Heart right ventricle (tissue), 16 donors: ENCODE results near the gene FCGR3B. TPM values are rescaled to one million over a fixed set of nuclear protein-coding genes. Genes with fewer than 3 reads are reported as not detected.
A peak's percentile ranks its signal among the peaks of the same experiment; 100 is the strongest.
"Not testable (repeated sequence)": the region's sequence is repeated elsewhere in the genome, so short reads cannot be mapped to it uniquely, and the experiment has no call there.

Experiments
- ATAC-seq, 8 donors: fragments of 200-7000 bp; cut with Tn5 transposase; one replicate each; pipeline ENCODE4 v1.9.1; 2020; ENCODE audit warnings: mild to moderate bottlenecking in 8 of 8, moderate library complexity in 8 of 8, moderate number of reproducible peaks in 1 of 8
- DNase-seq, 2 donors: peaks; one replicate each; pipeline ENCODE4 v3.0.0-alpha.2; 2020
- H3K27ac ChIP-seq, 10 donors: fragments of 200-600 bp; sonication (generic) in 2 of 10; one replicate each; pipeline versions ENCODE4 v1.5.0 to v1.8.0; 2020 to 2022; ENCODE audit warnings: mild to moderate bottlenecking in 3 of 10
- H3K27me3 ChIP-seq, 7 donors: fragments of 200-600 bp; one replicate each; pipeline ENCODE4 v1.8.0; 2021 to 2022; ENCODE audit warnings: mild to moderate bottlenecking in 2 of 7
- H3K36me3 ChIP-seq, 9 donors: fragments of 200-600 bp; sonication (generic) in 1 of 9; one replicate each; pipeline versions ENCODE4 v1.5.0 to v1.8.0; 2020 to 2022; ENCODE audit warnings: mild to moderate bottlenecking in 2 of 9
- H3K4me1 ChIP-seq, 9 donors: fragments of 200-600 bp; sonication (generic) in 1 of 9; one replicate each; pipeline versions ENCODE4 v1.5.0 to v1.8.0; 2020 to 2022; ENCODE audit warnings: mild to moderate bottlenecking in 4 of 9
- H3K4me3 ChIP-seq, 10 donors: fragments of 200-600 bp; sonication (generic) in 2 of 10; one replicate each; pipeline versions ENCODE4 v1.5.0 to v1.8.0; 2020 to 2022; ENCODE audit warnings: mild to moderate bottlenecking in 7 of 10, moderate library complexity in 2 of 10
- H3K9me3 ChIP-seq, 11 donors: fragments of 200-600 bp in 10 of 11; sonication (generic) in 2 of 11; one replicate each; pipeline versions ENCODE4 v1.5.0 to v1.8.0; 2013 to 2022; ENCODE audit warnings: mild to moderate bottlenecking in 2 of 11, control low read depth in 1 of 11, moderate library complexity in 1 of 11
- WGBS, 2 donors: extraction: QIAGEN DNeasy Blood & Tissue Kit; methylation state at CpG; one replicate each; pipeline ENCODE4 v1.1.7; 2013; ENCODE audit warnings: inconsistent platforms in 1 of 2; 5-methylcytosine and 5-hydroxymethylcytosine counted together
- intact Hi-C, 10 donors: fragments of 100-400 bp; cut with DNase I; formaldehyde crosslinking; loops; one replicate each; pipeline versions ENCODE4 v1.11.1 to v1.14.2; 2022
- polyA plus RNA-seq, 2 donors: library from polyadenylated mRNA; stranded (reverse); fragments of 200-250 nt; gene quantifications; one replicate each; pipeline ENCODE4 v1.2.3, GENCODE V29; 2013
- total RNA-seq, 10 donors: library from RNA; stranded (reverse); fragmentation: NEBNext Ultra II Directional in 3 of 10; extraction: Animal tissue kit (Norgen Biotek cat#: 25700) in 3 of 10; gene quantifications; one replicate each; pipeline versions ENCODE4 v1.2.1 to v1.2.4, GENCODE V29; 2021 to 2023
- TF ChIP-seq, protein P1 (sequence below), 9 donors: fragments of 200-600 bp; sonication (generic) in 2 of 9; IDR thresholded peaks; one replicate each; pipeline versions ENCODE4 v1.5.0 to v1.8.0; 2021 to 2022; ENCODE audit warnings: antibody characterized with exemption in 9 of 9, mild to moderate bottlenecking in 5 of 9, moderate library complexity in 1 of 9
- donor health status: Arrhythmogenic right ventricular cardiomyopathy.
- donor health status: ischemic (EF 13 %, LVEDD 7.1; RV severe dilation, severe dysfunction).
- donor health status: healthy with polysubstance abuse.
- donor health status: DM: no; HTN: yes; CAD: no.
- donor health status: DM: no; HTN: no; CAD: no.
- donor health status: ischemic (EF 25% LVEDD 6.9; RV normal size, moderate dysfunction).
- donor health status: ischemic (EF 25% LVEDD 5.7; RV mildly dilated, moderate dysfunction).
- donor health status: healthy.
- donor health status: DM: yes; HTN: yes; CAD: no.
- donor health status: Ischemic cardiomyopathy.
- donor health status: ischemic (EF 35%, LVEDD 5.7; RV mildly dilated, moderate dysfunction).
- donor health status: nonischemic (EF 11% LVEDD 7.7; RV severe dilation, severe dysfunction).
- donor health status: DM: yes; HTN: yes; CAD: no.
- donor health status: PGD.
- donor health status: ischemic (EF 29% LVEDD 5.4; RV normal size, mild dysfunction).
- donor health status: nonischemic (EF 23%, LVEDD 6.1; RV moderate dilation, normal function).

Gene FCGR3B
- total and polyA plus RNA-seq, 12 donors: 0.22 to 8.7 (median 1.8) TPM

DNA sequence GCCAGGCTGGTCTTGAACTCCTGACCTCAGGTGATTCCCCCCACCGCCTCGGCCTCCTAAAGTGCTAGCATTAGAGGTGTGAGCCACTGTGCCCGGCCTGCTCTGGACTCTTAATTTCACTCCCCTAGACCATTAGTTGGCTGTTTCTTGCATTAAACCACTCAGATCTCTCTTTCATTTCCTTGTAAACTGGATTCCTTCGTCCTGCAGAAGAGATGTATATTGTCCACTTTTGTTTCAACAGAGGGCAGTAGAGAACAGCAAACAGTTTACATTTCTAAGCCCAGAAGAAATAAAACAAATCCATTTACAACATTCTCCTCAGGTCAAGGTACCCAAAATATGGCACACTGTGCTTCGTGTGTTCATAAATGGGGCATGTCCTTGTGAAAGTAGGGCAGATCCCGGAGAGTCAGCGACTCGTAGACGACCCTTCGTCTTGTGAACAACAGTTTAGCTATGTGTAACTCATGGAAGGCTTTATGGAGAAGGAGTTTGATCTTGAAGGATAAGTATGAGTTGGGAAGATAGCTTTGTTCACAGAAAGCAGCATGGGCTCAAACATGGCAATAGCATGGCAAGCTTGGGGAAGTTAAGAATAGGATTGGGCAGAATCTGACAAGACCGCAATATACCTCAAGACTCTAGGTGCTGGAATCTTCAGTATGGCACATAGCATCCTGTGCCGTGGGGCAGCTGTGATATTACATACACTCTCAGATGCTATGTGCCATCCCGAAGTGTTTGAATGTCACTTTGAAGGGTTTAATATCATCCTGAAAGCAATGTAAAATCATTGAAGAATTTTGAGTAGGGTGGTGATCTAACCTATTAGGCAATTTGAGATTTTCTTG lies 16.8 kb upstream of the FCGR3B start:
- not testable (repeated sequence) for H3K27ac ChIP-seq, H3K4me3 ChIP-seq, H3K9me3 ChIP-seq, H3K36me3 ChIP-seq, DNase-seq
- 49 to 58% methylated on average over 11 of the region's 13 CpGs for WGBS, 2 donors
- peak in 4 of 8 donors; percentile 49 to 59 (median 56) for ATAC-seq
- TF ChIP-seq, protein P1, sequence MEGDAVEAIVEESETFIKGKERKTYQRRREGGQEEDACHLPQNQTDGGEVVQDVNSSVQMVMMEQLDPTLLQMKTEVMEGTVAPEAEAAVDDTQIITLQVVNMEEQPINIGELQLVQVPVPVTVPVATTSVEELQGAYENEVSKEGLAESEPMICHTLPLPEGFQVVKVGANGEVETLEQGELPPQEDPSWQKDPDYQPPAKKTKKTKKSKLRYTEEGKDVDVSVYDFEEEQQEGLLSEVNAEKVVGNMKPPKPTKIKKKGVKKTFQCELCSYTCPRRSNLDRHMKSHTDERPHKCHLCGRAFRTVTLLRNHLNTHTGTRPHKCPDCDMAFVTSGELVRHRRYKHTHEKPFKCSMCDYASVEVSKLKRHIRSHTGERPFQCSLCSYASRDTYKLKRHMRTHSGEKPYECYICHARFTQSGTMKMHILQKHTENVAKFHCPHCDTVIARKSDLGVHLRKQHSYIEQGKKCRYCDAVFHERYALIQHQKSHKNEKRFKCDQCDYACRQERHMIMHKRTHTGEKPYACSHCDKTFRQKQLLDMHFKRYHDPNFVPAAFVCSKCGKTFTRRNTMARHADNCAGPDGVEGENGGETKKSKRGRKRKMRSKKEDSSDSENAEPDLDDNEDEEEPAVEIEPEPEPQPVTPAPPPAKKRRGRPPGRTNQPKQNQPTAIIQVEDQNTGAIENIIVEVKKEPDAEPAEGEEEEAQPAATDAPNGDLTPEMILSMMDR (IDR thresholded peaks at IDR 0.05): peak in 8 of 9 donors; percentile 25 to 63 (median 52)
- H3K27me3 ChIP-seq: peaks cover 0 to 10% (median 5%) of the 10 kb centered on the region in 7 donors
- peaks cover 0 to 16% (median 0%) of the 10 kb centered on the region in 9 donors for H3K4me1 ChIP-seq
- intact Hi-C loops: loop anchor here in 5 of 10 donors (5.0 to 10.0 kb wide), 2 partner anchors 95 to 97 kb away; partner anchors contain the start of gene DUSP12 (in 1 of the 5)

DNA sequence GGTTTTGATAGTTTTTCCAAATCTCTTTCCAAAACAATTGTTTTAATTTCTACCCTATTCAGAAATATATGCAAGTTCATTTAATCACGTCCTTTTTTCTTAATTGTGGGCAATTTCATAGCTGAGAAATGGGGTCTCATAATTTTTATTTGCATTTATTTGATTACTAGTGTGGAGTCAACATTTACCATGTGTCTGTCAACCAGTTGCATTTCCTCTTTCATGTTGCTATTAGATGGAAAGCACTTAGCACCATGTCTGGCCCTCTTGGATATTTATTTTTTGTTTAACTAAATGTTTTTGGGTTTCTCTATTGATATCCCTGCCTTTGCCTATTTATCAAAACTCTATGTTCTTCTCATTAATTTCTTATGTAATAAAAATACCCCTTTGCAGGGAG lies 13.9 kb upstream of the FCGR3B start:
- not testable (repeated sequence) for ATAC-seq, H3K4me3 ChIP-seq, H3K9me3 ChIP-seq, DNase-seq, H3K36me3 ChIP-seq
- peak overlapping the region in 1 of 10 donors; percentile 84 for H3K27ac ChIP-seq
- intact Hi-C loops: loop anchor here in 5 of 10 donors (5.0 to 10.0 kb wide), 2 partner anchors 97 to 100 kb away; partner anchors contain the start of gene DUSP12 (in 1 of the 5)
- H3K27me3 ChIP-seq: peaks cover 0 to 10% (median 3%) of the 10 kb centered on the region in 7 donors
- peaks cover 0 to 16% (median 0%) of the 10 kb centered on the region in 9 donors for H3K4me1 ChIP-seq
- 39 to 56% methylated on average over 1 of the region's 1 CpG for WGBS, 2 donors

DNA sequence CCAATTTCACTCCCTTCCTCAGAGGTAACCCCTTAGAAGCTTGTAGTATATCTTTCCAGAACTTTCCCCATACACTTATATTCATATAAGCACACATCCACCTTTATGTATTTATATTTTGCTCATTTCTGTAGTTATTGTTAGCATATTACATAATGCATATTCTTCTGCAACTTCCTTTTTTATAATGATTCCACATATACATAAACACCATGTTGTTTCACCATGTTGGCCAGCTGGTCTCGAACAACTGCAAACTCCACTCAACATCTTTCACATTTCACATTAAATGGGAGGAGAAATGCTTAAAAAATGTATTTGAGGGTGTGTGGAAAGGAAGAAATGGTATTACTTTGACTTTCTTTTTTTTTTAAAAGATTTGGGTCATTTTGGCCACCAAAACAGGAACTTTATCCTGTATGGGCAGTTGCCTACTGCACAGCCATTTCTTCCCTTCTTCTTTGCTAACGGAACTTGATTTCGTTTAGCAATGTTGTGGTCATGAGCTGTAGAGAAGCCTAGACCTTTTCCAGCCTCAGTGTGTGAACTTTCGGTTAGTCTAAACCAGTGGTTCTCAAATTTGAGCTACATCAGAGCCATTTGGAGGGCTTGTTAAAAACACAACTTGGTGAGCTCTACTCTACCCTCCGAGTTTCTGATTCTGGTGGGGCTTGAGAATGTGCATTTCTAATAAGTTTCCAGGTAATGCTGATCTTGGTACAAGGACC lies 12.7 kb upstream of the FCGR3B start:
- intact Hi-C loops: loop anchor here in 1 of 10 donors (10.0 kb wide), 1 partner anchor 101 kb away; the partner anchor contains the start of gene DUSP12

DNA sequence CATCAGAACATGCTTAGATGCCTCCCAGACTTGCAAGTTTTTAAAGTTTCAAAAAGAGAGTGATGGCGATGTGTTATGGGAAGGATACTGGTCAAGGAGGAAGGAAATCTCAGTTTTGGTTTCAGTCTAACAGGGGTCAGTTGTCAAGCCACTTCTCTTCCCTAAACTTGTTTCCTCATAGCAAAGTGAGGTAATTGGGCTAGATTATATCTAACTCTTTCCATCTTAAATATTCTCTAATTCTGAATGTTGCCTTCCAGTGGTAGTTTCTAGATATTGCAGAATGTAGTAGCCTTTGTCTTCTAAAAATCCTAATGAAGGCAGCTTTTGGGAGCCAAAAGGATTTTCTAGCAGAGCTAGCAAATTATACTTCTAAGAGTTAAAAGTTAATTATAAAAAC lies 11.7 kb upstream of the FCGR3B start:
- intact Hi-C loops: loop anchor here in 1 of 10 donors (10.0 kb wide), 1 partner anchor 102 kb away; the partner anchor contains the start of gene DUSP12
- ATAC-seq: peak; percentile 44 to 83 (median 62)
- H3K27ac ChIP-seq: peak overlapping the region in 1 of 10 donors; percentile 84
- peaks cover 0 to 10% (median 0%) of the 10 kb centered on the region in 7 donors for H3K27me3 ChIP-seq
- not testable (repeated sequence) for DNase-seq, H3K36me3 ChIP-seq, H3K9me3 ChIP-seq, H3K4me3 ChIP-seq
- peaks cover 0 to 16% (median 0%) of the 10 kb centered on the region in 9 donors for H3K4me1 ChIP-seq
- 89% methylated on average over 1 of the region's 1 CpG; no CpG with 5 or more reads in 1 of the 2 donors for WGBS, 2 donors
- TF ChIP-seq, protein P1 (IDR thresholded peaks at IDR 0.05): peak in 3 of 9 donors; percentile 13 to 32 (median 21)

More for the DNA sequence above, 12.7 kb upstream of the FCGR3B start:
- DNase-seq, H3K9me3 ChIP-seq, H3K4me3 ChIP-seq, H3K36me3 ChIP-seq: not testable (repeated sequence)
- 79 to 83% methylated on average over 3 of the region's 5 CpGs for WGBS, 2 donors
- peaks cover 0 to 16% (median 0%) of the 10 kb centered on the region in 9 donors for H3K4me1 ChIP-seq
- ATAC-seq: peak; percentile 59 to 80 (median 68)
- peaks cover 0 to 10% (median 0%) of the 10 kb centered on the region in 7 donors for H3K27me3 ChIP-seq
- H3K27ac ChIP-seq: peak overlapping the region in 1 of 10 donors; percentile 84

DNA sequence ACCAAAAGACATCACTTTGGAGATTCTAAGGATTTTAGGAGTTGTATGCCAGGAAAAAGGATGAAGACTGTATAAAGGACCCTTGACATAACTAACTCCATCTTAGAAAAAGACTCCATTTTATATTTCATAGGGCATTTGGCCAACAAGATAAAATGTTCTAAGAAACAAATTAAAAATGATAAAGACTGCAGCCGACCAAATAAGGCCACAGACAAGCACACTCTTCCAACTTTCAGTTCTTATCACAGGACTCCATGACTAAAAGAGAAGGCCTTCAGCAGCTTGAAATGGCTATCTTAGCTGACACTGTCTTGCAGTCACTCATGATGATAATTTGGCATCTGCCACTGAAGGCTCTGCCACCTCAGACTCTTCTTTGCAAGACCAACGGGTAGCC lies 8.2 kb upstream of the FCGR3B start:
- H3K36me3 ChIP-seq, H3K27ac ChIP-seq, H3K27me3 ChIP-seq, H3K4me3 ChIP-seq, H3K9me3 ChIP-seq, DNase-seq, H3K4me1 ChIP-seq, ATAC-seq, intact Hi-C loops: not testable (repeated sequence)
- WGBS, 2 donors: 60 to 71% methylated on average over 2 of the region's 2 CpGs

DNA sequence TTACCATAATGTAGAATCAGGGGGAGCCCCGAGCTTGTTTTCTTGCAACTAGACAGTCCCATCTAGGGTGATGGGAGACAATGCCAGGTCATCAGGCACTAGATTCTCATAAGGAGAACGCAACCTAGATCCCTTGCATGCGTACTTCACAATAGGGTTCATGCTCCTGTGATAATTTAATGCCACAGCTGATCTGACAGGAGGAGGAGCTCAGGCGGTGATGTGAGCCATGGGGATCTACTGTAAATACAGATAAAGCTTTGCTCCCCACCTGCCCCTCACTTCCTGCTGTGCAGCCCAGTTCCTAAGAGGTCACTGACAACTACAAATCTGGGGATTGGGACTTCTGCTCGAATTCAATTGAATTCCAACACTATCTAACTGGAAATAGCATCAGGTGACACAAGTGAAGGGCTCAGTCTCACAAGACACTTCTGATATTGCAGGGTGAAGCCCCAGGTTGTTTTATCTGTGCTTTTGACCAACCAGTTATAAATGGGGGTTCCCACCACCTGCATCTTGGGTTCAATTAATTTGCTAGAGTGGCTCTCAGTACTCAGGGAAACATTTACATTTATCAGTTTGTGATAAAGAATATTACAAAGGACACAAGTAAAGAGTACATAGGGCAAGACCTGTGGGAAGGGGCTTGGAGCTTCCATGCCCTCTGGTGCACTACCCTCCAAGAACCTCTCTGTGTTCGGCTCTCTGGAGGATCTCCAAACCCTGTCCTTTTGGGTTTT lies 7.4 kb upstream of the FCGR3B start:
- ATAC-seq, intact Hi-C loops: not testable (repeated sequence)
- 57 to 78% methylated on average over 4 to 5 of the region's 6 CpGs for WGBS, 2 donors

DNA sequence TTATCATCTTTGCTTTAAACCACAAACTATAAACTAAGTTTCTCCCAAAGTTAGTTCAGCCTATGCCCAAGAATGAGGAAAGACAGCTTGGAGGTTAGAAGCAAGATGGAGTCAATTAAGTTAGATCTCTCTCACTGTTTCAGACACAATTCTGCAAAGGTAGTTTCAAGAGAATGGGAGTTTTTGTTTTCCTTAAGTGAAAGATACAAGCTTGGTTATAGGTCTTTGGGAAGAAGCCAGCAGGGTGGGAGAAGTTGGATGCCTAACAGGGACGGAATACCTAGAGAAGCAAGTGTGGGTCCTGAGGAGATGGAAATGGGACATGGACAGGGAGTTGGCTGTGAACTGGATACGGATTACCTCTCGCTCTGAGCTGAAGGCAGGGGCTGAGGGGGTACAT lies 6.0 kb upstream of the FCGR3B start:
- DNase-seq, H3K27me3 ChIP-seq, H3K9me3 ChIP-seq, intact Hi-C loops, H3K36me3 ChIP-seq, H3K4me1 ChIP-seq, ATAC-seq, H3K4me3 ChIP-seq: not testable (repeated sequence)
- peak overlapping the region in 1 of 10 donors; percentile 38 for H3K27ac ChIP-seq
- WGBS, 2 donors: 78 to 90% methylated on average over 3 of the region's 3 CpGs

More for the DNA sequence above, 7.4 kb upstream of the FCGR3B start:
- not testable (repeated sequence) for H3K4me3 ChIP-seq, H3K4me1 ChIP-seq, H3K36me3 ChIP-seq, H3K27me3 ChIP-seq, H3K27ac ChIP-seq, DNase-seq, H3K9me3 ChIP-seq

DNA sequence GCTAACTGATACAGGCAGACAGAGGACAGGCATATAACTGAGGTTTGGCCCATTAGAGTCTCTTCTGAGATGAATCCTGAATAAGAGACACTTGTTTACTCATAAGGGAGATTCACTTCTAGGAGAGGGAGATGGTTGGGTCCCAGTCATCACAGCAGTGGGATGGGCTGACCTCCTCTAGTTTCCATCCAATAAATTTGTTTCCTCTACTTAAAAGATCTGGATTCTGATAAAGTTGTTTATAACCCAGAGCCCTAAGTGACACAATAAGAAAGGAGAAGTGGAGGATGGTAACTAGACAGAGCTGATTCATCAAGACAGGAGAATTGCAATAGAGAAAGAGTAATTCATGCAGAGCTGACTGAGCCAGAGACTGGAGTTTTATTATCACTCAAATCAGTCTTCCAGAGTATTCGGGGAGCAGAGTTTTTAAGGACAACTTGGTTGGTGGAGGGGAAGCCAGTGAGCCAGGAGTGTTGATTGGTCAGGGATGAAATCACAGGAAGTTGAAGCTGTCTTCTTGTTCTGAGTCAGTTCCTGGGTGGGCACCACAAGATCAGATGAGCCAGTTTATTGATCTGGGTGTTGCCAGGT lies 5.3 kb upstream of the FCGR3B start:
- H3K4me3 ChIP-seq, intact Hi-C loops, H3K9me3 ChIP-seq, H3K27me3 ChIP-seq, H3K4me1 ChIP-seq, H3K36me3 ChIP-seq, DNase-seq: not testable (repeated sequence)
- peak overlapping the region in 2 of 10 donors; percentile 15 to 69 for H3K27ac ChIP-seq
- ATAC-seq: peak in 4 of 8 donors; percentile 38 to 55 (median 47)
- WGBS, 2 donors: 80 to 83% methylated on average over 1 of the region's 1 CpG
